Lung (tissue), 12 donors: ENCODE results near the gene GLT6D1. TPM values are rescaled to one million over a fixed set of nuclear protein-coding genes. Genes with fewer than 3 reads are reported as not detected.
A peak's percentile ranks its signal among the peaks of the same experiment; 100 is the strongest.

Source experiments
- ATAC-seq: fragments of 200-7000 bp; cut with Tn5 transposase; one replicate; pipeline ENCODE4 v1.9.1; 2020; ENCODE audit warnings: moderate number of reproducible peaks; ENCODE audit not compliant: insufficient read depth, low FRiP score
- DNase-seq, 3 donors: peaks; one replicate each; pipeline ENCODE4 v3.0.0-alpha.2; 2013 to 2017
- H3K27ac ChIP-seq, 2 donors: one replicate each; pipeline ENCODE4 v1.5.1; 2013; ENCODE audit warnings: mild to moderate bottlenecking in 2 of 2, moderate library complexity in 2 of 2, control low read depth in 1 of 2, inconsistent platforms in 1 of 2, low read depth in 1 of 2, low read length in 1 of 2
- H3K27me3 ChIP-seq, 3 donors: one replicate each; pipeline ENCODE4 v1.5.1; 2013; ENCODE audit warnings: low read length in 2 of 3; ENCODE audit not compliant: control insufficient read depth in 3 of 3, insufficient read depth in 3 of 3
- H3K36me3 ChIP-seq, 4 donors: one replicate each; pipeline ENCODE4 v1.5.1; 2013; ENCODE audit warnings: low read length in 4 of 4, mild to moderate bottlenecking in 1 of 4, moderate library complexity in 1 of 4; ENCODE audit not compliant: control insufficient read depth in 4 of 4, insufficient read depth in 4 of 4
- H3K4me1 ChIP-seq, 5 donors: one replicate each; pipeline ENCODE4 v1.5.1; 2013; ENCODE audit warnings: low read length in 5 of 5, mild to moderate bottlenecking in 2 of 5, moderate library complexity in 1 of 5; ENCODE audit not compliant: control insufficient read depth in 5 of 5, insufficient read depth in 5 of 5
- H3K4me3 ChIP-seq: one replicate; pipeline ENCODE4 v1.5.1; 2013; ENCODE audit warnings: mild to moderate bottlenecking, control low read depth, moderate library complexity
- H3K9ac ChIP-seq, 2 donors: one replicate each; pipeline ENCODE4 v1.5.1; 2013; ENCODE audit warnings: low read length in 2 of 2, control low read depth in 1 of 2; ENCODE audit not compliant: insufficient read depth in 1 of 2
- H3K9me3 ChIP-seq, 4 donors: one replicate each; pipeline ENCODE4 v1.5.1; 2013; ENCODE audit warnings: low read length in 3 of 4, mild to moderate bottlenecking in 1 of 4, moderate library complexity in 1 of 4; ENCODE audit not compliant: control insufficient read depth in 4 of 4, insufficient read depth in 3 of 4
- CTCF ChIP-seq: IDR thresholded peaks from 2 replicates; pipeline ENCODE4 v1.5.1; 2012; ENCODE audit warnings: mild to moderate bottlenecking; ENCODE audit errors: control extremely low read depth, extremely low read depth
- WGBS, 2 donors: extraction: QIAGEN DNeasy Blood & Tissue Kit; methylation state at CpG; one replicate each; pipeline ENCODE4 v1.1.7; 2013; 5-methylcytosine and 5-hydroxymethylcytosine counted together
- polyA plus RNA-seq, 2 donors: library from polyadenylated mRNA; stranded (reverse); fragments of 200-250 nt; gene quantifications; one replicate each; pipeline ENCODE4 v1.2.1, GENCODE V29; 2013
- total RNA-seq, 2 donors: library from RNA; depleted of rRNA in 1 of 2; stranded (reverse); fragments of >200 nt in 1 of 2; gene quantifications; one replicate each; pipeline ENCODE4 v1.2.1, GENCODE V29; 2014 to 2021
- donor health status: control.
- donor health status: control.
- donor health status: Bipolar disorder and iron deficiency.
- donor health status: healthy.
- donor health status: DM: yes; HTN: yes; CAD: no.

The GLT6D1 gene
- total and polyA plus RNA-seq, 4 donors: not detected

- Histone ChIP-seq H3K36me3 (no peaks in the 10 kb centered on the region), H3K27me3 (peaks cover 0 to 3% (median 0%) of the 10 kb centered on the region in 3 donors), H3K9ac (no peak overlapping the region), H3K4me1 (no peaks in the 10 kb centered on the region), H3K27ac (no peak overlapping the region), H3K9me3 (peaks cover 0 to 1% (median 0%) of the 10 kb centered on the region in 4 donors), H3K4me3 (no peak overlapping the region)
- DNase-seq: no peak
- no peak for TF ChIP-seq CTCF
- no peak for ATAC-seq
- WGBS, 2 donors: 86% methylated on average over 10 of the region's 10 CpGs
Observed at GRCh38 chr9:135664266-135664665, 24.9 kb upstream of the GLT6D1 start.

- no peak overlapping the region for H3K4me3 ChIP-seq
- no peak overlapping the region for H3K27ac ChIP-seq
- DNase-seq (no peak), ATAC-seq (no peak)
- WGBS, 2 donors: 80 to 88% methylated on average over 12 of the region's 12 CpGs
- peaks cover 0 to 1% (median 0%) of the 10 kb centered on the region in 4 donors for H3K9me3 ChIP-seq
- H3K27me3 ChIP-seq: peaks cover 0 to 3% (median 0%) of the 10 kb centered on the region in 3 donors
- H3K4me1 ChIP-seq: no peaks in the 10 kb centered on the region
- TF ChIP-seq CTCF: no peak
- no peaks in the 10 kb centered on the region for H3K36me3 ChIP-seq
- H3K9ac ChIP-seq: no peak overlapping the region
Observed at GRCh38 chr9:135663857-135664256, 24.5 kb upstream of the GLT6D1 start.

GRCh38 chr9:135663451-135663770 lies 24.1 kb upstream of the GLT6D1 start:
- H3K9ac ChIP-seq: no peak overlapping the region
- DNase-seq (no peak), ATAC-seq (no peak)
- H3K9me3 ChIP-seq: peaks cover 0 to 1% (median 0%) of the 10 kb centered on the region in 4 donors
- peaks cover 0 to 3% (median 0%) of the 10 kb centered on the region in 3 donors for H3K27me3 ChIP-seq
- TF ChIP-seq CTCF: no peak
- no peak overlapping the region for H3K4me3 ChIP-seq
- WGBS, 2 donors: 55 to 64% methylated on average over 3 of the region's 3 CpGs
- no peaks in the 10 kb centered on the region for H3K4me1 ChIP-seq
- H3K27ac ChIP-seq: no peak overlapping the region
- no peaks in the 10 kb centered on the region for H3K36me3 ChIP-seq

- Histone ChIP-seq H3K36me3 (no peaks in the 10 kb centered on the region), H3K4me1 (no peaks in the 10 kb centered on the region), H3K9me3 (peaks cover 0 to 1% (median 0%) of the 10 kb centered on the region in 4 donors), H3K27ac (no peak within 1 kb of the TSS), H3K27me3 (peaks cover 0 to 3% (median 0%) of the 10 kb centered on the region in 3 donors), H3K4me3 (no peak within 1 kb of the TSS), H3K9ac (no peak within 1 kb of the TSS)
- DNase-seq (peak in 1 of 3 donors; percentile 9), ATAC-seq (no peak)
- TF ChIP-seq CTCF: no peak
- WGBS, 2 donors: 57 to 73% methylated on average over 25 of the region's 25 CpGs
Observed at GRCh38 chr9:135662758-135663450, 23.6 kb upstream of the GLT6D1 start, which contains the start of gene LCN9. TSS of gene LCN9 (plus strand) at chr9:135663309. CDS start at chr9:135663322, 13 bp downstream.
